Panc1 (cell line): ENCODE measurements around the gene CEP250.

Experiments
- POLR2AphosphoS5 ChIP-seq: IDR thresholded peaks from 2 replicates; pipeline ENCODE4 v1.6.1; 2012; ENCODE audit warnings: mild to moderate bottlenecking, low read depth, low read length, moderate library complexity
- SIN3A ChIP-seq: IDR thresholded peaks from 2 replicates; pipeline ENCODE4 v1.6.1; 2012; ENCODE audit warnings: low read depth, mild to moderate bottlenecking, low read length, moderate library complexity, borderline replicate concordance; ENCODE audit not compliant: insufficient read depth
- TCF7L2 ChIP-seq: IDR thresholded peaks from 2 replicates; pipeline ENCODE4 v1.6.1; 2011; ENCODE audit warnings: mild to moderate bottlenecking, low read depth, low read length, inconsistent platforms
- TF ChIP-seq, protein P1 (sequence below): fragments of 450-650 bp; IDR thresholded peaks from 2 replicates; pipeline ENCODE4 v1.5.1; 2017; ENCODE audit warnings: mild to moderate bottlenecking
- TF ChIP-seq, protein P2 (sequence below), 2 experiments: IDR thresholded peaks; 2 replicates each; pipeline ENCODE4 v1.6.1; 2011 to 2012; ENCODE audit warnings: low read depth in 2 of 2, control low read depth in 1 of 2, low read length in 1 of 2, mild to moderate bottlenecking in 1 of 2, moderate library complexity in 1 of 2; ENCODE audit not compliant: insufficient read depth in 1 of 2

DNA sequence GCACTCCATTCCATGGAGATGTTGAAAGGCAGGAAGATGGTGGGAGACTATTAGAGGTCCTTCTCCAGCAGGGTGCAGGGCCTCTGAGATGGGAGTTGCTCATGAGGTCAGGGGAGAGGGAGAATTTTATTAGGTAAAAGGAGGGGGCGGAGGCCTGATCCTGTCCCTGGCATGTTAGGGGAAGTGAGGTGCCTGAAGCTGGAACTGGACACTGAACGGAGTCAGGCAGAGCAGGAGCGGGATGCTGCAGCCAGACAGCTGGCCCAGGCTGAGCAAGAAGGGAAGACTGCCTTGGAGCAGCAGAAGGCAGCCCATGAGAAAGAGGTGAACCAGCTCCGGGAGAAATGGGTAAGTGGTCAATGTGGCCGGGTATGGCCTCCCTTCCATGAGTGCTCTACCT lies 24.4 kb downstream of the CEP250 start:
- TF ChIP-seq, protein P1, sequence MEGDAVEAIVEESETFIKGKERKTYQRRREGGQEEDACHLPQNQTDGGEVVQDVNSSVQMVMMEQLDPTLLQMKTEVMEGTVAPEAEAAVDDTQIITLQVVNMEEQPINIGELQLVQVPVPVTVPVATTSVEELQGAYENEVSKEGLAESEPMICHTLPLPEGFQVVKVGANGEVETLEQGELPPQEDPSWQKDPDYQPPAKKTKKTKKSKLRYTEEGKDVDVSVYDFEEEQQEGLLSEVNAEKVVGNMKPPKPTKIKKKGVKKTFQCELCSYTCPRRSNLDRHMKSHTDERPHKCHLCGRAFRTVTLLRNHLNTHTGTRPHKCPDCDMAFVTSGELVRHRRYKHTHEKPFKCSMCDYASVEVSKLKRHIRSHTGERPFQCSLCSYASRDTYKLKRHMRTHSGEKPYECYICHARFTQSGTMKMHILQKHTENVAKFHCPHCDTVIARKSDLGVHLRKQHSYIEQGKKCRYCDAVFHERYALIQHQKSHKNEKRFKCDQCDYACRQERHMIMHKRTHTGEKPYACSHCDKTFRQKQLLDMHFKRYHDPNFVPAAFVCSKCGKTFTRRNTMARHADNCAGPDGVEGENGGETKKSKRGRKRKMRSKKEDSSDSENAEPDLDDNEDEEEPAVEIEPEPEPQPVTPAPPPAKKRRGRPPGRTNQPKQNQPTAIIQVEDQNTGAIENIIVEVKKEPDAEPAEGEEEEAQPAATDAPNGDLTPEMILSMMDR: no peak
- no peak for TF ChIP-seq POLR2AphosphoS5
- TF ChIP-seq SIN3A: no peak
- TF ChIP-seq, protein P2, sequence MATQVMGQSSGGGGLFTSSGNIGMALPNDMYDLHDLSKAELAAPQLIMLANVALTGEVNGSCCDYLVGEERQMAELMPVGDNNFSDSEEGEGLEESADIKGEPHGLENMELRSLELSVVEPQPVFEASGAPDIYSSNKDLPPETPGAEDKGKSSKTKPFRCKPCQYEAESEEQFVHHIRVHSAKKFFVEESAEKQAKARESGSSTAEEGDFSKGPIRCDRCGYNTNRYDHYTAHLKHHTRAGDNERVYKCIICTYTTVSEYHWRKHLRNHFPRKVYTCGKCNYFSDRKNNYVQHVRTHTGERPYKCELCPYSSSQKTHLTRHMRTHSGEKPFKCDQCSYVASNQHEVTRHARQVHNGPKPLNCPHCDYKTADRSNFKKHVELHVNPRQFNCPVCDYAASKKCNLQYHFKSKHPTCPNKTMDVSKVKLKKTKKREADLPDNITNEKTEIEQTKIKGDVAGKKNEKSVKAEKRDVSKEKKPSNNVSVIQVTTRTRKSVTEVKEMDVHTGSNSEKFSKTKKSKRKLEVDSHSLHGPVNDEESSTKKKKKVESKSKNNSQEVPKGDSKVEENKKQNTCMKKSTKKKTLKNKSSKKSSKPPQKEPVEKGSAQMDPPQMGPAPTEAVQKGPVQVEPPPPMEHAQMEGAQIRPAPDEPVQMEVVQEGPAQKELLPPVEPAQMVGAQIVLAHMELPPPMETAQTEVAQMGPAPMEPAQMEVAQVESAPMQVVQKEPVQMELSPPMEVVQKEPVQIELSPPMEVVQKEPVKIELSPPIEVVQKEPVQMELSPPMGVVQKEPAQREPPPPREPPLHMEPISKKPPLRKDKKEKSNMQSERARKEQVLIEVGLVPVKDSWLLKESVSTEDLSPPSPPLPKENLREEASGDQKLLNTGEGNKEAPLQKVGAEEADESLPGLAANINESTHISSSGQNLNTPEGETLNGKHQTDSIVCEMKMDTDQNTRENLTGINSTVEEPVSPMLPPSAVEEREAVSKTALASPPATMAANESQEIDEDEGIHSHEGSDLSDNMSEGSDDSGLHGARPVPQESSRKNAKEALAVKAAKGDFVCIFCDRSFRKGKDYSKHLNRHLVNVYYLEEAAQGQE (IDR thresholded peaks at IDR 0.05; ENCODE audit: insufficient read depth in 1 of 2, low read depth in 2 of 2, low read length in 1 of 2): no peak
- TF ChIP-seq TCF7L2: no peak
